HEK293 (cell line): ENCODE results near the gene ARHGAP32.

Experiments
- CTCF ChIA-PET: fragments of 350-600 bp; formaldehyde crosslinking; extraction: SDS; loops from one replicate; lab custom pipeline; 2021; ENCODE audit warnings: antibody characterized with exemption; lab: Yijun Ruan, JAX
- POLR2A ChIA-PET: fragments of 300-600 bp; formaldehyde crosslinking; extraction: SDS; loops from one replicate; lab custom pipeline; 2020; ENCODE audit warnings: antibody characterized with exemption, inconsistent platforms; lab: Yijun Ruan, JAX
- H3K27ac ChIP-seq: fragments of 200-500 bp; sonication (Bioruptor generic); 2 replicates; pipeline ENCODE4 v1.5.1; 2014; ENCODE audit warnings: low read depth, low read length, control low read depth, inconsistent platforms; ENCODE audit errors: extremely low read depth
- H3K36me3 ChIP-seq, 2 experiments: fragments of 200-500 bp in 1 of 2; sonication (Bioruptor generic) in 1 of 2; 1 replicate in 1 of 2; 2 replicates in 1 of 2; pipeline ENCODE4 v1.5.1; 2014 to 2017; ENCODE audit warnings: inconsistent platforms in 2 of 2, low read length in 2 of 2; ENCODE audit not compliant: control insufficient read depth in 2 of 2, insufficient read depth in 1 of 2
- H3K4me1 ChIP-seq: fragments of 200-500 bp; sonication (Bioruptor generic); 2 replicates; pipeline ENCODE4 v1.5.1; 2014; ENCODE audit warnings: mild to moderate bottlenecking, low read length, inconsistent platforms; ENCODE audit not compliant: control insufficient read depth, insufficient read depth
- H3K4me3 ChIP-seq: 2 replicates; pipeline ENCODE4 v1.5.1; 2011; ENCODE audit warnings: low read depth, mild to moderate bottlenecking, control low read depth, low read length, moderate library complexity
- H3K9me3 ChIP-seq: fragments of 200-500 bp; sonication (Bioruptor generic); 2 replicates; pipeline ENCODE4 v1.5.1; 2014; ENCODE audit warnings: low read depth, low read length, inconsistent platforms; ENCODE audit not compliant: control insufficient read depth, insufficient read depth
- BCL11A ChIP-seq: fragments of 450-650 bp; formaldehyde crosslinking; IDR thresholded peaks from 2 replicates; pipeline ENCODE4 v1.5.1; 2016; ENCODE audit warnings: low read depth, missing biosample characterization, missing genetic modification characterization
- KLF10 ChIP-seq: fragments of 450-650 bp; IDR thresholded peaks from 2 replicates; pipeline ENCODE4 v1.5.1; 2018; ENCODE audit warnings: missing biosample characterization, mild to moderate bottlenecking, missing genetic modification characterization
- KLF8 ChIP-seq: fragments of 450-650 bp; formaldehyde crosslinking; IDR thresholded peaks from 2 replicates; pipeline ENCODE4 v1.5.1; 2016; ENCODE audit warnings: missing biosample characterization, missing genetic modification characterization
- PRDM1 ChIP-seq: fragments of 450-650 bp; formaldehyde crosslinking; IDR thresholded peaks from 2 replicates; pipeline ENCODE4; 2016; ENCODE audit warnings: missing biosample characterization, missing genetic modification characterization
- REPIN1 ChIP-seq: fragments of 450-650 bp; formaldehyde crosslinking; IDR thresholded peaks from 2 replicates; pipeline ENCODE4 v1.5.1; 2017; ENCODE audit warnings: missing biosample characterization, missing genetic modification characterization, low read depth
- SCRT2 ChIP-seq: fragments of 450-650 bp; formaldehyde crosslinking; IDR thresholded peaks from 2 replicates; pipeline ENCODE4 v1.5.1; 2016; ENCODE audit warnings: missing biosample characterization, missing genetic modification characterization
- TRIM28 ChIP-seq: IDR thresholded peaks from 2 replicates; pipeline ENCODE4 v1.6.1; 2011; ENCODE audit warnings: low read length, control low read depth, borderline replicate concordance
- ZNF132 ChIP-seq: fragments of 450-650 bp; formaldehyde crosslinking; IDR thresholded peaks from 2 replicates; pipeline ENCODE4 v1.5.1; 2017; ENCODE audit warnings: missing biosample characterization, missing genetic modification characterization, borderline replicate concordance
- ZNF302 ChIP-seq: fragments of 450-650 bp; formaldehyde crosslinking; IDR thresholded peaks from 2 replicates; pipeline ENCODE4 v1.5.1; 2016; ENCODE audit warnings: missing biosample characterization, missing genetic modification characterization, low read depth
- ZNF354C ChIP-seq: fragments of 450-650 bp; formaldehyde crosslinking; IDR thresholded peaks from 2 replicates; pipeline ENCODE4 v1.5.1; 2016; ENCODE audit warnings: missing biosample characterization, missing genetic modification characterization, low read depth, borderline replicate concordance
- ZNF510 ChIP-seq: fragments of 450-650 bp; formaldehyde crosslinking; IDR thresholded peaks from 2 replicates; pipeline ENCODE4 v1.5.1; 2018; ENCODE audit warnings: mild to moderate bottlenecking, missing genetic modification characterization, missing biosample characterization; ENCODE audit not compliant: insufficient replicate concordance
- ZNF521 ChIP-seq: fragments of 450-650 bp; formaldehyde crosslinking; IDR thresholded peaks from 2 replicates; pipeline ENCODE4 v1.5.1; 2017; ENCODE audit warnings: missing biosample characterization, mild to moderate bottlenecking, missing genetic modification characterization
- ZNF549 ChIP-seq: fragments of 450-650 bp; IDR thresholded peaks from 2 replicates; pipeline ENCODE4 v1.5.1; 2018; ENCODE audit warnings: missing biosample characterization, missing genetic modification characterization, mild to moderate bottlenecking, inconsistent platforms, moderate library complexity
- ZNF555 ChIP-seq: fragments of 450-650 bp; formaldehyde crosslinking; conservative IDR thresholded peaks from 2 replicates; pipeline ENCODE4 v1.5.1; 2017; ENCODE audit warnings: missing biosample characterization, mild to moderate bottlenecking, missing genetic modification characterization, inconsistent platforms
- ZNF768 ChIP-seq: fragments of 450-650 bp; formaldehyde crosslinking; IDR thresholded peaks from 2 replicates; pipeline ENCODE4 v1.5.1; 2018; ENCODE audit warnings: missing biosample characterization, mild to moderate bottlenecking, missing genetic modification characterization

Gene ARHGAP32

GRCh38 chr11:128985880-128986279 lies 206.2 kb downstream of the ARHGAP32 start:
- Histone ChIP-seq H3K36me3 (peaks cover 0 to 3% of the 10 kb centered on the region in 2 experiments; a peak in 1 of 3 replicates), H3K4me1 (0 out of 2 replicates have a peak, but pooled peaks cover 4% of the 10 kb centered on the region), H3K9me3 (no peaks in the 10 kb centered on the region), H3K4me3 (no peak overlapping the region), H3K27ac (no peak overlapping the region)
- ChIA-PET CTCF (interaction anchor here (0.7 to 1.1 kb wide), 2 partner anchors 30 to 773 kb away, joined by 3 to 4 read pairs; no protein-coding TSS in a partner anchor), POLR2A (no interaction called here)
- TF ChIP-seq SCRT2 (tag by site-specific recombination) (0 out of 2 replicates have a peak, but pooled peaks have one; percentile 15), ZNF549 (tag by site-specific recombination) (no peak), PRDM1 (tag by site-specific recombination) (0 out of 2 replicates have a peak, but pooled peaks have one; percentile 14), KLF8 (no peak)

- H3K4me3 ChIP-seq = no peak overlapping the region
- H3K36me3 ChIP-seq = peaks cover 0 to 14% of the 10 kb centered on the region in 2 experiments; a peak in 2 of 3 replicates
- CTCF ChIA-PET = no interaction called here
- H3K27ac ChIP-seq = no peak overlapping the region
- H3K4me1 ChIP-seq = 0 out of 2 replicates have a peak, but pooled peaks cover 2% of the 10 kb centered on the region
- no peak for TF ChIP-seq ZNF354C (tag by site-specific recombination)
- TF ChIP-seq SCRT2 (tag by site-specific recombination) = no peak
- no peak for TF ChIP-seq BCL11A (tag by site-specific recombination)
- TF ChIP-seq KLF10 (tag by site-specific recombination) = no peak
- no peak for TF ChIP-seq ZNF510
- no peak for TF ChIP-seq REPIN1 (tag by site-specific recombination)
- POLR2A ChIA-PET = no interaction called here
- no peaks in the 10 kb centered on the region for H3K9me3 ChIP-seq
These were observed 209.1 kb downstream of the ARHGAP32 start for GRCh38 chr11:128983023-128983422.

- H3K36me3 ChIP-seq = peaks cover 3 to 25% of the 10 kb centered on the region in 2 experiments; a peak in 2 of 3 replicates
- CTCF ChIA-PET = interaction anchor here (0.6 to 1.8 kb wide), 2 partner anchors 95 to 762 kb away, joined by 3 to 6 read pairs; no protein-coding TSS in a partner anchor
These were observed 210.9 kb downstream of the ARHGAP32 start for GRCh38 chr11:128981254-128981653.

GRCh38 chr11:128970598-128971190 lies 221.4 kb downstream of the ARHGAP32 start:
- no peak for TF ChIP-seq KLF8
- Histone ChIP-seq H3K27ac (no peak overlapping the region), H3K36me3 (peaks cover 0 to 66% of the 10 kb centered on the region in 2 experiments; a peak in 1 of 3 replicates), H3K9me3 (no peaks in the 10 kb centered on the region), H3K4me1 (peaks cover 7% of the 10 kb centered on the region; the same call in 1 of the 2 replicates), H3K4me3 (no peak overlapping the region)
- POLR2A ChIA-PET = no interaction called here
- CTCF ChIA-PET = interaction anchor here (2.0 kb wide), 1 partner anchor 14 kb away, joined by 7 read pairs; no protein-coding TSS in a partner anchor

More at GRCh38 chr11:128981254-128981653, 210.9 kb downstream of the ARHGAP32 start:
- POLR2A ChIA-PET = no interaction called here
- Histone ChIP-seq H3K9me3 (no peaks in the 10 kb centered on the region), H3K27ac (no peak overlapping the region)
- no peak for TF ChIP-seq ZNF768 (tag by site-specific recombination)
- TF ChIP-seq ZNF132 (tag by site-specific recombination) = no peak
- TF ChIP-seq ZNF521 (tag by site-specific recombination) = no peak
- TF ChIP-seq ZNF302 (tag by site-specific recombination) = no peak
- no peak for TF ChIP-seq TRIM28
- no peak for TF ChIP-seq ZNF555 (tag by site-specific recombination)
- TF ChIP-seq, all 188 proteins: peak for 0
- Histone ChIP-seq H3K4me1 (no peaks in the 10 kb centered on the region), H3K4me3 (no peak overlapping the region)
